ENCODE measurements around the gene MAS1. TPM values are rescaled to one million over a fixed set of nuclear protein-coding genes. Genes with fewer than 3 reads are reported as not detected.

Gene MAS1
- total and polyA plus RNA-seq, 2 of the 13 experiments (the other 11 are each of a cell fraction or from before 2014, with no cell fraction given): not detected

GRCh38 chr6:159865226-159865920 is 25.4 kb upstream of the MAS1 start:
- H3K4me1 ChIP-seq (ENCODE audit: insufficient read depth, low read length): 0 out of 2 replicates have a peak, but pooled peaks cover 9% of the 10 kb centered on the region
- peaks cover 5% of the 10 kb centered on the region; the same call in 1 of the 2 replicates for H3K9me3 ChIP-seq (ENCODE audit: low read length)
- POLR2A ChIA-PET: no interaction called here
- intact Hi-C loops (cut with micrococcal nuclease; ENCODE audit: unreplicated experiment): no loop called here
- H3K27ac ChIP-seq (ENCODE audit: extremely low read length, insufficient read depth, low read length): no peak overlapping the region
- no peaks in the 10 kb centered on the region for H4K20me1 ChIP-seq (ENCODE audit: insufficient read depth, low read length)
- in situ Hi-C loops (cut with HindIII; ENCODE audit: extremely low pct_ligation_motif_present, low pct_unique_long_range_greater_than_20kb): loop anchor here (5.0 kb wide), 2 partner anchors 77 to 592 kb away; no protein-coding TSS in a partner anchor
- H3K4me2 ChIP-seq (ENCODE audit: low read depth, low read length): peak overlapping the region; percentile 45
- H3K36me3 ChIP-seq (replicated peaks in 1 of 2; ENCODE audit: control insufficient read depth in 1 of 2, insufficient read depth in 2 of 2, low read length in 2 of 2): no peaks in the 10 kb centered on the region
- FAIRE-seq (no peak), DNase-seq (ENCODE audit: low spot score) (no peak), ATAC-seq (peak; percentile 63)
- TF ChIP-seq ZNF605 (CRISPR knock-in tag; IDR thresholded peaks at IDR 0.05) (0 out of 2 replicates have a peak, but pooled peaks have one; percentile 39), ZNF749 (CRISPR knock-in tag; IDR thresholded peaks at IDR 0.05; ENCODE audit: borderline replicate concordance) (no peak), KDM5A (IDR thresholded peaks at IDR 0.05; ENCODE audit: borderline replicate concordance, low read length) (no peak)
- 31% methylated on average over 12 of the region's 12 CpGs for WGBS (ENCODE audit: low lambda C conversion rate)
- CTCF ChIA-PET (ENCODE audit: low intra/inter-chr PET ratio, low total read pairs): no interaction called here
- H3K4me3 ChIP-seq (replicated peaks in 1 of 3; ENCODE audit: insufficient read depth in 1 of 3, low read depth in 2 of 3, low read length in 3 of 3): no peak overlapping the region
- H3K9ac ChIP-seq (ENCODE audit: insufficient read depth, low read depth, low read length): no peak overlapping the region
- H2AFZ ChIP-seq (ENCODE audit: low read length): no peak overlapping the region
- BruUV-seq (replicated peaks): no TSS peak
- no peaks in the 10 kb centered on the region for H3K79me2 ChIP-seq (ENCODE audit: insufficient read depth, low read length)
- H3K27me3 ChIP-seq (ENCODE audit: control insufficient read depth in 1 of 2, insufficient read depth in 2 of 2, low read length in 2 of 2): peaks cover 10 to 20% of the 10 kb centered on the region in 2 experiments; a peak in 3 of 5 replicates

DNA sequence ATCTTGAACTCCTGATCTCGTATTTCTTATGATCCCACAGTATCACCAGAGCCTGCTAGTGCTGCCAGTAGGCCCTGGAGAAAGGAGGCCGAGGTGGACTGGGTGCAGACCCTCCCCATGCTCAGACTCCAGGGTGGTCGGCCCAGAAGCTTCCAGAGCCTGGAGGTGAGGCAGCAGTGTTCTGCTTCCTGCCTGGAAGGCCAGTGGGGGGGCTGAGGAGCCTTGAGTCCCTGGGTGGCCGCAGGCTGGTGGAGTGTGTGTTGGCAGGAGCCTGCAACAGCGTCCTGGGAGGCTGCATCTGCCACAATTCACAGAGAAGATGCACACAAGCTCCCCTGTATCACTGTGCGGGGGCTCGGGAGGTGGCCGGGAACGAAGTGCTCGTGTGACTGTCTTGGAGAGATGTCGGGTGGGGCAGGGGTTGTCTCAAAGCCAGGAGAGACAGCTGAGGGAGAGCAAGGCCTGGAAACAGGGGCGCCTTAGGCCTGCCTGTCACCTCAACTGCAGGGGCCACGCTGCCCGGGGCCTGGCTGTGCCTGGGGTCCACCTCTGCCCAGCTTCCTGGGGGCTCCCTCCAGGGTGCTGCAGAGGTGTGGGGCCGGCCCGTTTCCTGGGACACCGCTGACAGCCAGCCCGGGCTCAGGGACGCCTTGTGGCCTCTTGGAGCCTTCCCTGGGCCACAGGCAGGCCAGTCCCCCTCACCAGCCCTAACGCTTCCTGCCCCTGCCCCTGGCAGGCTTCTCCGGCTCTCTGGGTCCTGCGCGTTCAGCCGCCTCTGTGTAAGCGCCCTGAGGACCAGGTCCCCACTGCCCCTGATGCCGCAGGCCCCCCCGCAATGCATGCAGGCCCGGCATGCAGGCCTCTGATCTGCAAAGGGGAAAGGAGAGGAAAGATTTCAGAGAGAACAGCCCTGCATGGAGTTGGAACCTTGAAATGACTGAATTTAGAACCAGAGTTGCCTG is 24.2 kb upstream of the MAS1 start:
- intact Hi-C loops (cut with micrococcal nuclease; ENCODE audit: unreplicated experiment): no loop called here
- Histone ChIP-seq H3K79me2 (ENCODE audit: insufficient read depth, low read length) (no peaks in the 10 kb centered on the region), H3K27me3 (ENCODE audit: control insufficient read depth in 1 of 2, insufficient read depth in 2 of 2, low read length in 2 of 2) (peaks cover 10 to 20% of the 10 kb centered on the region in 2 experiments; a peak in 3 of 5 replicates), H3K4me3 (replicated peaks in 1 of 3; ENCODE audit: insufficient read depth in 1 of 3, low read depth in 2 of 3, low read length in 3 of 3) (no peak overlapping the region), H3K4me1 (ENCODE audit: insufficient read depth, low read length) (0 out of 2 replicates have a peak, but pooled peaks cover 9% of the 10 kb centered on the region), H3K36me3 (replicated peaks in 1 of 2; ENCODE audit: control insufficient read depth in 1 of 2, insufficient read depth in 2 of 2, low read length in 2 of 2) (no peaks in the 10 kb centered on the region), H3K9ac (ENCODE audit: insufficient read depth, low read depth, low read length) (no peak overlapping the region), H4K20me1 (ENCODE audit: insufficient read depth, low read length) (no peaks in the 10 kb centered on the region), H2AFZ (ENCODE audit: low read length) (no peak overlapping the region), H3K9me3 (ENCODE audit: low read length) (peaks cover 5% of the 10 kb centered on the region; the same call in 1 of the 2 replicates), H3K27ac (ENCODE audit: extremely low read length, insufficient read depth, low read length) (no peak overlapping the region), H3K4me2 (ENCODE audit: low read depth, low read length) (no peak overlapping the region)
- POLR2A ChIA-PET: no interaction called here
- no TSS peak for BruUV-seq (replicated peaks)
- WGBS (ENCODE audit: low lambda C conversion rate): 66% methylated on average over 16 of the region's 28 CpGs
- no peak for TF ChIP-seq CEBPB (IDR thresholded peaks at IDR 0.05; ENCODE audit: borderline replicate concordance, low read depth, low read length)
- peak; percentile 31; the same call in 1 of the 2 replicates for TF ChIP-seq ZNF292 (CRISPR knock-in tag; IDR thresholded peaks at IDR 0.05; ENCODE audit: borderline replicate concordance, low read depth)
- in situ Hi-C loops (cut with HindIII; ENCODE audit: extremely low pct_ligation_motif_present, low pct_unique_long_range_greater_than_20kb): loop anchor here (5.0 kb wide), 2 partner anchors 76 to 591 kb away; no protein-coding TSS in a partner anchor
- FAIRE-seq: no peak
- CTCF ChIA-PET (ENCODE audit: low intra/inter-chr PET ratio, low total read pairs): no interaction called here
- no peak for DNase-seq (ENCODE audit: low spot score)
- peak; percentile 40 for ATAC-seq

Data from HepG2 (cell line).